GM20431 (cell line): Measurements from ENCODE around the gene SUPT20HL2.
"Not testable (repeated sequence)": the region's sequence is repeated elsewhere in the genome, so short reads cannot be mapped to it uniquely, and the experiment has no call there.

Experiments used
- in situ Hi-C: fragments of 300-500 bp; cut with MseI, MboI; formaldehyde crosslinking; loops from one replicate; pipeline ENCODE4 v1.15.0; 2020; ENCODE audit warnings: low sequenced_read_pairs; ENCODE audit not compliant: unreplicated experiment

Gene SUPT20HL2

DNA sequence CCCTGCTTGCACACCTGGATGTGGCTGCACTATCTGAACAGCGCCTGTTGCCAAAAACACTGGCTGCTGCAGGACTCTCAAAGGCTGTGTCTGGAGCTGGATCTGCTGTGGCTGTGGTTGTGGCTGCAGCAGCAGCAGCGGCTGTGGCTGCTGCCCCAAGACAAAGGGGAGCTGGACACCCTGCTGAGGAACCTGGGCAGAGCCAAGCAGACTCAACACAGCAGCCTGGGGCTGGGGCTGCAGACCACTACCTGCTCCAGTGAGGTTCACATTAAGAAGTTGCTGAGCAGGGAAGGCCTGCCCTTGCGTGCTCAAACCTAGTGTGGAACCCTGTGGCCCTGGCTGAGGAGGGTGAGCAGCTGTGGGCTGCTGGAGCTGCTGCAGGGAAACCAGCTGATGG lies 3.0 kb downstream of the SUPT20HL2 start:
- in situ Hi-C loops = not testable (repeated sequence)

DNA sequence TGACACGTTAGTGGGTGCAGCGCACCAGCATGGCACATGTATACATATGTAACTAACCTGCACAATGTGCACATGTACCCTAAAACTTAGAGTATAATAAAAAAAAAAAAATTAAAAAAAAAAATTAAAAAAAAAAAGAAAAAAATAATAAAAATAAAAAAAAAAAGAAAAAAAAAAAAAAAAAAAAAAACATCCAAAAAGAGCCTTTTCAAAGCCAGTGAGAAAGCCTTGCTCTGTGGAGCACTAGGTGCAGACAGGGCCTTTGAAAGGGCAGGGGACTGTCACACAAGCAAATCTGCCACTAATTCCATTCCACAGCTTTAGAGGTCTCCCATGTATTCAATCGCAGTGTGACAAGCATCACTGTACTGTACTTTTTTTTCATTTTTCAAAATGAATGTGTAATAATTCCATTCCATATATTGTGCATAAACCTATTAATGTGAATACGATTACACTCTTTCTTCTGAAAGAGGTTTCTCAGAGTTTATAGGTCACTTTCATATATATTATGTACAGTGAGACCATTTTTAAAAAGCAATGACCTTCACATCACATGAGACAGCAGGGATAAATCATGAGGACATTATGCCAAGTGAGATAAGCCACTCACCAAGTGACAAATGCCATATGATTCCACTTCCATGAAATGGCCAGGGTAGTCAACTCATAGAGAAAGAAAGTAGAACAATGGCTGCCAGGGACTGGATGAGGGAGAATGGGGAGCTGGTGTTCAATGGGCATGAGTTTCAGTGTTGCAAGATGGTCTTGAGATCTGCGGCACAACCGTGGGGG lies 4.1 kb downstream of the SUPT20HL2 start:
- in situ Hi-C loops = not testable (repeated sequence)

- in situ Hi-C loops = not testable (repeated sequence)
Observed at GRCh38 chrX:24308803-24309202, 5.1 kb downstream of the SUPT20HL2 start.

DNA sequence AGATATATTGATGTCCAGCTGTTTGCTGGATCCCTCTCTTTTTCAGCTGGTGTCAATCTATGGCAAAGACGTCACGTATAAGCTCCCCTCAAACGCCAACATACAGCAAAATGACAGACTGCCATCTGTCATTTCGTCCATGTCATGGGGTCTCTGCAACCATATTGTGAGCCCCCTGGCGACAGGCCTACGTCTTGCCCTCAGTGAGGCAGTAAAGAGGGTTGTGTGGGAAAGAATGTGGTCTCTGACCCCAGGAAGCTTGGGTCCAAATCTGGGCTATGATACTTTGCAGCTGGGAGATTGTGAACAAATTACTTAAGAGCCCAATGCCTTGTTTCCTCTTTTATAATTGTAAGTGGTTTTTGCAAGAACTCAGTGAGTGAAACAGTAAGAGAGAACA lies 7.4 kb downstream of the SUPT20HL2 start:
- in situ Hi-C loops = no loop called here

GRCh38 chrX:24305905-24306304 lies 8.0 kb downstream of the SUPT20HL2 start:
- in situ Hi-C loops = no loop called here

DNA sequence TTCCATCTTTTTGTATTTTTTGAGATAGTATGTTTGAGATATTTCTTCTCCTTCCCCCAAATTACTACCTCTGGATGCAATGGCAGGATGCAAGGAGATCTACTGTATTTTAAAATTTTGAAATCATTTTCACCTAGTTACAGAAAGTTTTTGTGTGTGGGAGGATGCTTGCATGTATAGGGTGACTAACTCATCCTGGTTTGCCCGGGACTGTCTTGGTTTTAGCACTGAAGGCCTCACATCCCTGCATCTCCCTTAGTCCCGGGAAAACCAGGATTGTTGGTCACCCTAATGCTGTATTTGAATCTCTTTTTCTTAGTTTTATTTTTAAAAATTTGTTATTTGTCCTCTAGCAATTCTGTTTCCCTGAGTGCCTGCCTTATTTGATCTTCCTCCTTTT lies 12.1 kb downstream of the SUPT20HL2 start:
- in situ Hi-C loops = no loop called here

- in situ Hi-C loops = no loop called here
Observed at GRCh38 chrX:24301060-24301459, 12.8 kb downstream of the SUPT20HL2 start.

- in situ Hi-C loops = no loop called here
Observed at GRCh38 chrX:24298191-24298590, 15.7 kb downstream of the SUPT20HL2 start.

DNA sequence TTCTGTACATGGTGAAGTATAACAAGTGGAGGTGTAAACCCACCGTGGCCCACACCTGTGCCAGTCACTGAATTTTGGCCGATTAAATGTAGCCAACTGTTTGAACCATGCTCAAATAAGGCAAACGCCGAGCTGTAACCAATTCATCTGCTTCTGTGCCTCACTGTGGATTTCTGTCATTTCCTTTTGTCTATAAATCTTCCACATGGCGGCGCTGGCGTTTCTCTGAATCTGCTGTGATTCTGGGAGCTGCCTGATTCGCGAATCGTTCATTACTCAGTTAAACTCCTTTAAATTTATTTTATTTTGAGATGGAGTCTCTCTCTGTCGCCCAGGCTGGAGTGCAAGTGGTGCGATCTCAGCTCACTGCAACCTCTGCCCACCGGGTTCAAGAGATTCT lies 19.2 kb downstream of the SUPT20HL2 start:
- in situ Hi-C loops = no loop called here

DNA sequence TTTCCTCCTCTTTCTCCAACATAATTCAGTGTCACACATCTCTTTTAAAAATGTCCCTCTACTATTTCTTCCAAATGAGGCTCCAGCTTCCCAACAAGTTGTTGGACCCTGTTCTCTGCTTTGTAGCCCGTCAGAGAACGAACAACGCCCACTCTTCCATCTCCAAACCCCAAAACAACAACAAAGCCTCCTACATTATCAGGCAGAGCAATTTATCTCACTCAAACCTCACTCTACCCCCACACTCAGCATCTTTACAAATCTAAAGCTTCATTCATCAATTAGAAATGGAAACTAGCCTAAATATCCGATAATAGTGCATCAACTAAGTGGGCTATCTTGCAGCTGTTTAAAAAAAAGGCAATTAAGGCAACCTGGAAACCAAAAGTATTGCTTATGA lies 20.5 kb downstream of the SUPT20HL2 start:
- in situ Hi-C loops = no loop called here

- in situ Hi-C loops = no loop called here
Observed at GRCh38 chrX:24292353-24292752, 21.5 kb downstream of the SUPT20HL2 start.

GRCh38 chrX:24285082-24285481 lies 28.8 kb downstream of the SUPT20HL2 start:
- in situ Hi-C loops = no loop called here

- in situ Hi-C loops = no loop called here
Observed at GRCh38 chrX:24283127-24283794, 30.6 kb downstream of the SUPT20HL2 start.

DNA sequence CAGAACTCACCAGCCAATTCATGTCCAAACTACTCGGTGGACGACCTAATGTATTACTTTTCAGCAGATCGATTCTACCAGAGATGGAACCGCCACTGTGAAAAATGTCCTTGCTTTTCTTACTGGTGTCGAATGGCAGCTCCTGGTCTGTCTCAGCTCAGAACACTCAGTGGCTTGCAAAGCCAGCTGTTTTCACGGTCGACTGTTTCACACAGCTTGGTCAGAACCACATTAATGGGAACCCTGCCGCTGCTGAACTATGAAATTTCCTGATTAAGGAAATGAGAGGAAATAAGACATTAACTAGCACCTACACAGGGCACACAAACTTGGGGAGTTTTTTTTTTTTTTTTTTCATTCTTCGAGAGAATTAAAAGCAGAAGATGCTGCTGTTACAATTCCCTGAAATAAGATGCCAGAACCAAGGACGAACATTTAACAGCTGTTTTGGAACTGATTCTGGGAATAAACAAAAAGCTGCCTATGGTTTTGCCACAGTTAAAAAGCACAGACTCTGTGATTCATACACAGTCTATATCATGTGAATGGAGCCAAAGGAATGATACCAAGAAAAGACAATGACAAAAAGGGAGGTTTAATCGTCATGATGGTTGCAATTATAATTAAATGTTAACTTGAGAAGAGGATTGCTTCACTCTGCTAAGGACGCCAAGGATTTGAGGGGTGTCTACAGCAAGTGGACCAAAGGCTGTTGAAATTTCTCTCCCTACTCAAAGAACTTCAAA lies 31.3 kb downstream of the SUPT20HL2 start:
- in situ Hi-C loops = no loop called here

- in situ Hi-C loops = no loop called here
Observed at GRCh38 chrX:24277405-24277804, 36.5 kb downstream of the SUPT20HL2 start.

DNA sequence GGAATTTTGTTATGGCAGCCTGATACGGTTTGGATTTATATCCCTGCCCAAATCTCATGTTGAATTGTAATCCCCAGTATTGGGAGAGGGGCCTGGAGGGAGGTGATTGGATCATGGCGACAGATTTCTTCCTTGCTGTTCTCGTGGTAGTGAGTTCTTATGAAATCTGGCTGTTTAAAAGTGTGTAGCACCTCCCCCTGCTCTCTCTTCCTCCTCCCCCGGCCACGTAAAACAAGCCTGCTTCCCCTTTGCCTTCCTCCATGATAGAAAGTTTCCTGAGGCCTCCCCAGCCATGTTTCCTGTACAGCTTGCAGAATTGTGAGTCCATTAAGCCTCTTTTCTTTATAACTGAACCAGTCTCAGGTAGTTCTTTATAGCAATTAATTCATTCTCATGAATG lies 37.9 kb downstream of the SUPT20HL2 start:
- in situ Hi-C loops = no loop called here

DNA sequence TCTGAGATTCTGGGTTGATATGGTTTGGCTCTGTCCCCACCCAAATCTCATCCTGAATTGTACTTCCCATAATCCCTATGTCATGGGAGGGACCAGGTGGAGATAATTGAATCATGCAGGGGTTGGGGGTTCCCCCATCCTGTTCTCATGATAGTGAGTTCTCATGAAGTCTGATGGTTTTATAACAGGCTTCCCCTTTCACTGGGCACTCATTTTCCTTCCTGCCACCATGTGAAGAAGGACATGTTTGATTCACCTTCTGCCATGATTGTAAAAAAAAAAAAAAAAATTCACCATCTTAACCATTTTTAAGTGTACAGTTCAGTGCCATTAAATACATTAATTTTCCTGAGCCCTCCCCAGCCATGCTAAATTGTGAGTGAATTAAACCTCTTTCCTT lies 42.6 kb downstream of the SUPT20HL2 start:
- in situ Hi-C loops = no loop called here

- in situ Hi-C loops = no loop called here
Observed at GRCh38 chrX:24268786-24269185, 45.1 kb downstream of the SUPT20HL2 start.

- in situ Hi-C loops = no loop called here
Observed at GRCh38 chrX:24266996-24267395, 46.9 kb downstream of the SUPT20HL2 start.

DNA sequence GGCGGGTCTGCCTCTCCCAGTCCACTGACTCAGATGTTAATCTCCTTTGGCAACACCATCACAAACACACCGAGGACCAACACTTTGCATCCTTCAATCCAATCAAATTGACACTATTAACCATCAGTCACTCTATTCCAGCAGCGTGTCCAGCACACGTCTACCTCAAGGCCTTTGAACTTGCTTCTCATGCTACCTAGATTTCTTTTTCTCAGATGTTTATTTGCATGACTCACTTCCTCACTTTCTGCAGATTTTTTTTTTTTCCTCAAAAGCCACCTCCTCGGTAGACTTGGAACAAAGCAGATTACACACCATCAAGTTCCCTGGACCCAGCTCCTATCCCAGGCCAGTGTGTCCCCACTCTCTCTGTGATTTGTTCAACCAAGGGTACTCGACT lies 49.5 kb downstream of the SUPT20HL2 start:
- in situ Hi-C loops = no loop called here

DNA sequence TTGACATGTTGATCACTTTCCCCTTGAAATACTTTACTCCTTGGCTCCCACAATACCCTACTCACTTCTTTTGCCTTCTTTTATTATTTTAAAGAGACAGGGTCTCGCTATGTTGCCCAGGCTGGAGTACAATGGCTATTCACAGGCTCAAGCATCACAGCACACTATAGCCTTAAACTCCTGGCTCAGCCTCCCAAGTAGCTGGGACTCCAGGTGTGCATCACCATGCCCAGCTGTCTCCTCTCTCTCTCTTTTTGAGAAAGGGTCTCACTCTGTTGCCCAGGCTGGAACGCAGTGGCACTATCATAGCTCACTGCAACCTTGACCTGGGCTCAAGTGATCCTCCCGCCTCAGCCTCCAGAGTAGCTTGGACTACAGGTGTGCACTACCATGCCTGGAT lies 51.6 kb downstream of the SUPT20HL2 start:
- in situ Hi-C loops = no loop called here
